GM12875 (cell line): ENCODE data around the gene FLCN.

Experiments
- H3K4me3 ChIP-seq: one replicate; pipeline ENCODE4 v1.5.1; 2011; ENCODE audit warnings: low read depth, low read length, control low read depth
- CTCF ChIP-seq: IDR thresholded peaks from 2 replicates; pipeline ENCODE4 v1.5.1; 2011; ENCODE audit warnings: low read depth, mild to moderate bottlenecking, control low read depth, inconsistent platforms, low read length, moderate library complexity, borderline replicate concordance; ENCODE audit not compliant: insufficient read depth

FLCN gene

GRCh38 chr17:17204041-17204591, 32.9 kb downstream of the FLCN start:
- H3K4me3 ChIP-seq, result no peak overlapping the region
- TF ChIP-seq CTCF, result no peak

GRCh38 chr17:17203173-17203730, 33.7 kb downstream of the FLCN start:
- no peak for TF ChIP-seq CTCF
- no peak overlapping the region for H3K4me3 ChIP-seq

- TF ChIP-seq CTCF, result no peak
- H3K4me3 ChIP-seq, result no peak overlapping the region
Observed at GRCh38 chr17:17201907-17202306, 35.1 kb downstream of the FLCN start.

GRCh38 chr17:17201271-17201670, 35.7 kb downstream of the FLCN start:
- no peak for TF ChIP-seq CTCF
- H3K4me3 ChIP-seq, result no peak overlapping the region

GRCh38 chr17:17200831-17201230, 36.1 kb downstream of the FLCN start:
- no peak for TF ChIP-seq CTCF
- no peak overlapping the region for H3K4me3 ChIP-seq

GRCh38 chr17:17200311-17200710, 36.7 kb downstream of the FLCN start:
- no peak overlapping the region for H3K4me3 ChIP-seq
- no peak for TF ChIP-seq CTCF

GRCh38 chr17:17198281-17198680, 38.7 kb downstream of the FLCN start:
- no peak for TF ChIP-seq CTCF
- H3K4me3 ChIP-seq, result no peak overlapping the region
